HL-60 (cell line): Measurements from ENCODE around the gene IGF2R.

Source experiments
- CTCF ChIP-seq: IDR thresholded peaks from one replicate; pipeline ENCODE4 v1.5.1; 2011; ENCODE audit warnings: low read length, control low read depth, inconsistent platforms; ENCODE audit not compliant: insufficient read depth
- GABPA ChIP-seq: IDR thresholded peaks from 2 replicates; pipeline ENCODE4 v1.6.1; 2012; ENCODE audit warnings: low read depth
- REST ChIP-seq: IDR thresholded peaks from 2 replicates; pipeline ENCODE4 v1.6.1; 2012; ENCODE audit warnings: low read depth; ENCODE audit not compliant: insufficient replicate concordance

DNA sequence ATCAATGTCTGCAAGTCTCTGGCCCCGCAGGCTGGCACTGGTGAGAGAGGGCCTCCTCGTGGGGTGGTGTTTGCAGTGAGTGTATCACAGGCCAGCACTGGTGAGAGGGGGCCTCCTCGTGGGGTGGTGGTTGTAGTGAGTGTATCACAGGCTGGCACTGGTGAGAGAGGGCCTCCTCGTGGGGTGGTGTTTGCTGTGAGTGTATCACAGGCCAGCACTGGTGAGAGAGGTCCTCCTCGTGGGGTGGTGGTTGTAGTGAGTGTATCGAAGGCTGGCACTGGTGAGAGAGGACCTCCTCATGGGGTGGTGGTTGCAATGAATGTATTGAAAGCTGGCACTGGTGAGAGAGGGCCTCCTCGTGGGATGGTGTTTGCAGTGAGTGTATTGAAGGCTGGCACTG lies 99.5 kb downstream of the IGF2R start:
- TF ChIP-seq CTCF = no peak
- no peak for TF ChIP-seq GABPA
- no peak for TF ChIP-seq REST
